Adipocyte (in vitro differentiated cells): ENCODE results near the gene SMC1B.
"Not testable (repeated sequence)": the region's sequence is repeated elsewhere in the genome, so short reads cannot be mapped to it uniquely, and the experiment has no call there.

Experiments used
- DNase-seq: peaks from one replicate; pipeline ENCODE4 v3.0.0-alpha.2; 2015; ENCODE audit warnings: low read depth
- H3K27me3 ChIP-seq: replicated peaks from 2 replicates; pipeline ENCODE4 v1.7.0; 2013; ENCODE audit warnings: mild to moderate bottlenecking, low read length, moderate library complexity; ENCODE audit not compliant: control insufficient read depth, insufficient read depth
- H3K36me3 ChIP-seq: 2 replicates; pipeline ENCODE4 v1.7.0; 2013; ENCODE audit warnings: low read length, mild to moderate bottlenecking, moderate library complexity; ENCODE audit not compliant: control insufficient read depth, insufficient read depth, severe bottlenecking
- H3K4me1 ChIP-seq: 2 replicates; pipeline ENCODE4 v1.7.0; 2013; ENCODE audit warnings: mild to moderate bottlenecking, low read length, moderate library complexity; ENCODE audit not compliant: control insufficient read depth, insufficient read depth
- H3K4me3 ChIP-seq: 2 replicates; pipeline ENCODE4 v1.7.0; 2013; ENCODE audit warnings: mild to moderate bottlenecking, low read length, moderate library complexity
- H3K9ac ChIP-seq: 2 replicates; pipeline ENCODE4 v1.7.0; 2013; ENCODE audit warnings: mild to moderate bottlenecking, low read length, moderate library complexity
- H3K9me3 ChIP-seq: 2 replicates; pipeline ENCODE4 v1.7.0; 2013; ENCODE audit warnings: mild to moderate bottlenecking, low read length, moderate library complexity; ENCODE audit not compliant: control insufficient read depth

The SMC1B gene

DNA sequence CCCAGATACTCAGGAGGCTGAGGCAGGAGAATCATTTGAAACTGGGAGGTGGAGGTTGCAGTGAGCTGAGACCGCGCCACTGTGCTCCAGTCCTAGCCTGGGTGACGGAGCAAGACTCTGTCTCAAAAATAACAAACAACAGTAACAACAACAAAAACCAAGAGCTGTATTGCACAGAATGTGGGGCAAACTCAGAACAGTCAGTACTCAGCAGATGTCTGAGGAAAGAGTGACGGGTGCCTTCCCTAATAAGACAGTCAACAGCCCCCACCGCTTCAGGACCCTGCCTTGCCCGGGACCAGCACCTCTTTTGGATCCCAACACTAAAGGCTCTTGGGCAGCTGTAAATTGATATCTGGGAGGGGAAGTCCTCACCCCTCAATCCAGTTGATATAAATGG is 40.4 kb upstream of the SMC1B start:
- Histone ChIP-seq H3K9ac (no peak overlapping the region), H3K9me3 (no peaks in the 10 kb centered on the region), H3K27me3 (no peaks in the 10 kb centered on the region), H3K36me3 (no peaks in the 10 kb centered on the region), H3K4me1 (peaks cover 50% of the 10 kb centered on the region), H3K4me3 (no peak overlapping the region)
- DNase-seq: peak; percentile 42

DNA sequence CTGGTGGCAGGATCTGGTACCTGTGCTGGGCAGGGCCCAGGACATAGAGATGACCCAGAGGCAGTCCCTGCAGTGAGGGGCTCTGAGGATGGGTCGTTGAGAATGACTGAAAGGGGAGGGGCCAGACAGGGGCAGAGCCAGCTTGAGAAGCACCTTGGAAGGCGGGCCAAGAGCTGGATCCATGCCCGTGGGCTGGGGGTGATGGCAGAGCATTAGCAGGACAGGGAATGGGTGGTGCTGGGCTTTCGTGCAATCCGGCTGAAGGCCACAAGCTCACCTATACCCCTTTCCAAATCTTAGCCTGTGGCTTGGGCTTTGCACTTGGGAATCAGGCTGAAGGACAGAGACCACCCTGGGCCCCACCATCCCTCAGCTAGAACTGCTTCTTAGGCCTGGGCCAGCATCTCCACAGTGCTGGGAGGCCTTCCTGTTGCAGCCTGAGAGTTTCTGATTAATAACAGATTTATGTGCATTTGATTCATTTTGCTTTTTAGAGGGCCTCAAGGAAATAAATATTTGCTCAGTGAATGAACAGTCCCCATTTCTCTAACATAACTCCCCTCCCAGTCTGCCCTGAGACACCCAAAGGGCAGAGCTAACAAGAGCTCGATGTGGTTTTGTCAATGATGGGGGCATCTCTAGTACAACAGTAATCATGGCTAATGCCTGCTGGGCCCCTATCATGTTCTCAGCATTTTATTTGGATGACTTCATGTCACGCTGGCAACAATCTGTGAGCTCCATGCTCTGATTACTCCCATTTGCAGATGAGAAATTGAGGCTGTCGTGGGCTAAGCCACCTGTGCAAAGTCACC is 39.4 kb upstream of the SMC1B start:
- Histone ChIP-seq H3K4me1 (peaks cover 56% of the 10 kb centered on the region), H3K9ac (peak overlapping the region; percentile 36), H3K4me3 (no peak overlapping the region), H3K36me3 (no peaks in the 10 kb centered on the region), H3K9me3 (no peaks in the 10 kb centered on the region), H3K27me3 (no peaks in the 10 kb centered on the region)
- peak; percentile 71 for DNase-seq

DNA sequence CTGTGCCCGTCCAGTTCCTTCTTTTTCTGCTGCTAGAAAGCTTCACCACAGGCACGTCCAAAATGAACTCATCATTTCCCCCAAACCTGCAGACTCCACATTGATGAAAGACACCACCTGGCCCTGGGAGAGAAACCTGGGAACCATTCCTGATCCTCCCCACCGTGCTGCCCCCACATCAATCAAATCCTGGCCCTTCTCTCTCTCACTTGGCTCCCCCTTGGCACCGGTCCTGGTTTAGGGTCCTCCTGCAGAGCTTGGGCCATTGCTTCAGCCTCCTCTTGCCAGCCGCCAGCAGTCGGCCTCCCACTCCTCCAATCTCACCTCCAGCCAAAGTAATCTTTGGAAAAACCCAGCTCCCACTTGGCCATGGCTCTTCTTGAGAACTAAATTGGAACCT is 38.6 kb upstream of the SMC1B start:
- no peak for DNase-seq
- peaks cover 56% of the 10 kb centered on the region for H3K4me1 ChIP-seq

DNA sequence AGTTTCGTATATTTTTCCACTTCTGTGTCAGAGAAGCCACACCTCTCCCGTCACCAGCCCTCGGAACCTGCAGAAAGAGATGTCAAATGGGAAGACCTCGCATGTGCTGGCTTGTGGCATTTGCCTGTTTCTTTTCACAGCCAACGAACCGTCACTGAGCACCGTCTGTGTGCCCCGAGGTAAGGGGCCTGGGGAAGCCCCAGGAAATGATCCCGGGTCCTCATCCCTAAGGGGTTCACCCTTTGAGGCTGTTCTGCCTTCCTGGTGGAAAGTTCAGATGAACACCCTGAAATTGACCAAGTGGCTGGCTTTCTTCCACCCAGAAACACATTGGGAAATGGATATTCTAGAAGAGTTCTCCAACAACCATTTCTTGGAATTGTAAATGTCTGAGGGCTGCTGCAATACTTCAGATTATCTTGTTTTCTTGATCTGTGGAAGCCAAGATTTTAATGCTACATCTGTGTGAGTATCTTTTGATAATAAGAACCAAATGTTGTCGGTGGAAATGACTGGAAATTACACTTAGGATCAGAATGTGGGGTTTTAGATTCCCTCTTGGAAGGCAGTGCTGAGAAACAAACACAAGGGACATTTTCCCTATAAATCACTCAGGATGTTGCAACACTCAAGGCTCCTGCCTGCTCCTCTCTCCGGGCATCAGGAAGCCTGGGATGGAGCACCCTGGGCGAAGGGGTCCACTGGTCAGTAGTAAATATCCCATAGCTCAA is 37.7 kb upstream of the SMC1B start:
- Histone ChIP-seq H3K9ac (peak overlapping the region; percentile 78), H3K4me3 (peak overlapping the region; percentile 26), H3K36me3 (no peaks in the 10 kb centered on the region), H3K27me3 (no peaks in the 10 kb centered on the region), H3K9me3 (no peaks in the 10 kb centered on the region), H3K4me1 (peaks cover 56% of the 10 kb centered on the region)
- DNase-seq: peak; percentile 95

More for the DNA sequence above, 38.6 kb upstream of the SMC1B start:
- Histone ChIP-seq H3K4me3 (no peak overlapping the region), H3K9ac (peak overlapping the region; percentile 3), H3K27me3 (no peaks in the 10 kb centered on the region), H3K9me3 (no peaks in the 10 kb centered on the region), H3K36me3 (no peaks in the 10 kb centered on the region)

DNA sequence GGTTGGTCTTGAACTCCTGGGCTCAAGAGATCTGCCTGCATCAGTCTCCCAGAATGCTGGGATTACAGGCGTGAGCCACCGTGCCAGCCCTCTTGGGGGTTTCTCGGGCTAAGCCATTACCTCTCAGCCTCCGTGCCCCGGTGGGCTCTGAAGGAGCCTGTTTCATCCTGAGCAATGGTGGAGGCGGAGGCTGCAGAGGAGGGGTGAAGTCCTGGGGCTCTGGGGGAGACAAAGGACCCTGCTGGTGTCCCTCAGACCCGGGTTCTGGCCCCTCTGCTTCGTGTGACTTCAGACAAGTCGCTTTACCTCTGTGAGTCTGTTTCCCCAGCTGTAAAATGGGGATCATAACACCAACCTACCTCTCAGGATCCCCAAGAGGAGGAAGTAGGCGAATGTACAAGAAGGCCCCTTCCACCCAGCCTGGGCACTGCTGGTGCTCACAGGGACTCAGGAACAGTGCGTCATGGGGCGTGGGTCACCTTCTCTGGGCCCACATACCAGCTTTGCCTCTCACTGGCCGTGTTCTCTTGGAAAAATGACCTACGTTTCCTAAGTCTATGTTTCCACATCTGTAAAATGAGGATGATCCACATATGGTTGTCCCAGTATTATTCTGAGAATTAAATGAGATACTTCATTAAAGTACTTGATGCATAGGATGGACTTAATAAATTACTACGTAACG is 36.8 kb upstream of the SMC1B start:
- H3K9me3 ChIP-seq: no peaks in the 10 kb centered on the region
- peak overlapping the region; percentile 26 for H3K4me3 ChIP-seq
- H3K9ac ChIP-seq: peak overlapping the region; percentile 78
- no peaks in the 10 kb centered on the region for H3K27me3 ChIP-seq
- DNase-seq: no peak
- no peaks in the 10 kb centered on the region for H3K36me3 ChIP-seq
- peaks cover 56% of the 10 kb centered on the region for H3K4me1 ChIP-seq

DNA sequence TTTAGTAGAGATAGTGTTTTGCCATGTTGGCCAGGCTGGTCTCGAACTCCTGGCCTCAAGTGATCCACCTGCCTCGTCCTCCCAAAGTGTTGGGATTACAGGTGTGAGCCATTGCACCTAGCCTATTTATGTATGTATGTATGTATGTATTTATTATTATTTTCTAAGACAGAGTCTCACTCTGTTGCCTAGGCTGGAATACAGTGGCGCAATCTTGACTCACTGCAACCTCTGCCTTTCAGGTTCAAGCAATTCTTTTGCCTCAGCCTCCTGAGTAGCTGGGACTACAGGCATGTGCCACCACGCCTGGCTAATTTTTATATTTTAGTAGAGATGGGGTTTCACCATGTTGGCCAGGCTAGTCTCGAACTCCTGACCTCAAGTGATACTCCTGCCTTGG is 36.0 kb upstream of the SMC1B start:
- DNase-seq, H3K27me3 ChIP-seq, H3K36me3 ChIP-seq, H3K9me3 ChIP-seq, H3K4me3 ChIP-seq, H3K9ac ChIP-seq: not testable (repeated sequence)
- peaks cover 52% of the 10 kb centered on the region for H3K4me1 ChIP-seq

DNA sequence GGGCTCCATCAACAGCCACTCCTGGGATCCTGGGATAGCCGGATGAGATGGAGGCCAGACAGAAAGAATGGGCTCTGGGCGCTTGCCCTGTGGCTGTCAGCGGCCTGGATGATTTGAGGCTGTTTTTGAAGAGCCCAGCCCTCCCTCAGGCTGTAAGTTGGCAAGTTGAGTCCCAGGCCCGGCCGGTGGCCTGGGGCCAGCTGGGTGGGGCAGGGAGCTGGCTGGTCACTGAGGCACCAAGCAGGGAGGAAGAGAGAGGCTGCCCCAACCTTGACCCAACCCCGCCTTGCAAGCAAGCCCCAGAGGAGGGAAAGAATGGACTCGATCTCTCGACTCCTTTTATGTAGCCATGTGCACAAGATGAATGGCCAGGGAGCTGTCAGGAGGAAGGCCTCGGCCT is 35.0 kb upstream of the SMC1B start:
- H3K9ac ChIP-seq: no peak overlapping the region
- no peak overlapping the region for H3K4me3 ChIP-seq
- H3K9me3 ChIP-seq: no peaks in the 10 kb centered on the region
- DNase-seq: no peak
- H3K36me3 ChIP-seq: no peaks in the 10 kb centered on the region
- H3K4me1 ChIP-seq: peaks cover 42% of the 10 kb centered on the region
- no peaks in the 10 kb centered on the region for H3K27me3 ChIP-seq

DNA sequence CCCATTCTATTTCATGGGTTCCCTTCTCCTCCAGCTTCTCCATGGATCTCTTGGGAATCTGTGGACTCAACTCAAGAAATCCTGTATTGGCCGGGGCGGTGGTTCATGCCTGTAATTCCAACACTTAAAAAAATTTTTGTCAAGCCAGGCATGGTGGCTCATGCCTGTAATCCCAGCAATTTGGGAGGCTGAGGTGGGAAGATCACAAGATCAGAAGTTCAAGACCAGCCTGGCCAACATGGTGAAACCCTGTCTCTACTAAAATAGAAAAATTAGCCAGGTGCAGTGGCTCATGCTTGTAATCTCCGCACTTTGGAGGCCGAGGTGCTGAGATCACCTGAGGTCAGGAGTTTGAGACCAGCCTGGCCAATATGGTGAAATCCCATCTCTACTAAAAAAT is 34.2 kb upstream of the SMC1B start:
- not testable (repeated sequence) for H3K27me3 ChIP-seq, H3K36me3 ChIP-seq

DNA sequence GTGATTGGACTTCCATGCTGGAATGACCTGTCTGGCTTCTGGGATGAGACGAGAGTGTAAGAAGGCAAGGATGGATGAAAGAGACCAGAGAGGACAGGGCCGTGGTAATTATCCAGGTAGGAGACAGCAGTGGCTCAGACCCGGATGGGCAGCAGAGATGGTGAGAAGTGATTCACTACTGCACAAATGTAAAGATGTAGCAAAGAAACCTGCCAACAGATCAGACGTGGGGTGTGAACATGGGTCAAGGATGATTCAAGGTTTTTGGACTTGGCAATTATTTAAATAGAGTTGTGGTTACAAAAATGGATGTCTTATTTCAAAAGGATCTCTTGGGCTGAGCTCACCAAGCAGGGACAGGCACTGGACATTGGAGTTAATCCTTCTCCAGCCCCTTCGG is 32.8 kb upstream of the SMC1B start:
- no peaks in the 10 kb centered on the region for H3K9me3 ChIP-seq
- no peaks in the 10 kb centered on the region for H3K36me3 ChIP-seq
- no peak overlapping the region for H3K9ac ChIP-seq
- H3K27me3 ChIP-seq: no peaks in the 10 kb centered on the region
- DNase-seq: no peak
- no peak overlapping the region for H3K4me3 ChIP-seq
- H3K4me1 ChIP-seq: peaks cover 20% of the 10 kb centered on the region

More for the DNA sequence above, 34.2 kb upstream of the SMC1B start:
- not testable (repeated sequence) for H3K9ac ChIP-seq, DNase-seq, H3K9me3 ChIP-seq, H3K4me3 ChIP-seq
- peaks cover 34% of the 10 kb centered on the region for H3K4me1 ChIP-seq

DNA sequence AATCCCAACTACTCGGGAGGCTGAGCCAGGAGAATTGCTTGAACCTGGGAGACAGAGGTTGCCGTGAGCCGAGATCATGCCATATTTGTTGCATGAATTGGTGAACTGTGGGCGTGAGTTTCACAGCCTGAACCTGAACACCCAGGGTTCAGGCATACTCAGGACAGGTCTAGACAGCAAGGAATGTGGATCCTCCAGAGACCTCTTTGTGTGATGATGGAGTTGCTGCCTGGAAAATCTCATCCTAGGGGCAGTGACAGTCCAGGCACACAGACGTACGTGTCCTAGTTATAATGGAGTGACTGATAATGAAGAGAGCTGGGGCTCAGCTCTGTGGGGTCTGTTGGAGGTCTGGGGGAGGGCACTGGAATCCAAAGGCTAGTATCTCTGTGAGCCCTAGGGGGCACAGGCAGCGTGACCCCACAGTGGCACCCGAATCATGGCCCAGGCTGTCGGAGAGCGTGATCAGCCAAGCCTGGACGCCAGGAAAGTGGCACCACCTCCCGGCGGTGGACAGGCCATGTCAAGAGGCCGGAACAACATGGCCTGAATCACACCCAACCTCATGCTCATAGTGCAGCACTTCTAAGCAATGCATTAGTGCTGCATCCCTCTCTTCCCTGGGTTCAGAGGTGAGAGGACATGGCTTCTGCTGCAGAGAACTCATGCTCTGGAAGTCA is 31.8 kb upstream of the SMC1B start:
- no peak overlapping the region for H3K4me3 ChIP-seq
- H3K9me3 ChIP-seq: no peaks in the 10 kb centered on the region
- DNase-seq: no peak
- H3K36me3 ChIP-seq: no peaks in the 10 kb centered on the region
- no peak overlapping the region for H3K9ac ChIP-seq
- H3K4me1 ChIP-seq: peaks cover 11% of the 10 kb centered on the region
- no peaks in the 10 kb centered on the region for H3K27me3 ChIP-seq

DNA sequence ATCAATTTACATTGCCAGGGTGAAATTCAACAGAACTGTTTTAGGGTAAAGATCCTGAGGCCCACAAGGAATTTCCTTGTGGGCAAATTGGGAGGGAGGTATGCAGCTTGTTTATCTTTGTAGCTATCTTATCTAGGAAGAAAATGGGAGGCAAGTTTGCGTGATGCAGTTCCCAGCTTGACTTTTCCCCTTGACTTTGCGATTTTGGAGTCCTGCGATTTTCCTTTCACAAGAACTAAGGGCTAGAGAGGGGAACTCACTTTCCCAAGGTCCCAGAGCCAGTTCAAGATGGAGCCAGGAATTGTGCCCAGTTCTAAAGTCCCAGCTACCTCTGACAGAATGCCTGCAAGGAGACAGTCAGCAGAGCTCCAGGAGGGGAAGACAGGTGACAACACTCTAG is 30.8 kb upstream of the SMC1B start:
- Histone ChIP-seq H3K27me3 (no peaks in the 10 kb centered on the region), H3K9me3 (no peaks in the 10 kb centered on the region), H3K36me3 (no peaks in the 10 kb centered on the region), H3K9ac (no peak overlapping the region), H3K4me1 (peaks cover 6% of the 10 kb centered on the region), H3K4me3 (no peak overlapping the region)
- no peak for DNase-seq
